Activated naive CD4-positive, alpha-beta T cell treated with anti-CD3 and anti-CD28 coated beads, Interleukin-2, amount 50 U/mL, for 72 hours (primary cell): ENCODE measurements around the gene FSTL5. TPM values are rescaled to one million over a fixed set of nuclear protein-coding genes. Genes with fewer than 3 reads are reported as not detected.

Experiments
- ATAC-seq, 2 donors: fragments of 150-1000 bp; cut with Tn5 transposase; 2 replicates each; pipeline ENCODE4 v1.10.0; 2021; ENCODE audit warnings: mild to moderate bottlenecking in 2 of 2, moderate library complexity in 2 of 2
- DNase-seq, 2 donors: peaks; one replicate each; pipeline ENCODE4 v3.0.0; 2021 to 2022; ENCODE audit warnings: low spot score in 2 of 2
- H3K27ac Mint-ChIP-seq, 2 donors: one replicate each; pipeline ENCODE4 v1.8.0; 2022; ENCODE audit warnings: mild to moderate bottlenecking in 2 of 2, mixed read lengths in 2 of 2
- H3K36me3 Mint-ChIP-seq, 2 donors: one replicate each; pipeline ENCODE4 v1.8.0; 2022; ENCODE audit warnings: mixed read lengths in 2 of 2
- H3K9me3 Mint-ChIP-seq, 2 donors: one replicate each; pipeline ENCODE4 v1.8.0; 2022; ENCODE audit warnings: mixed read lengths in 2 of 2
- total RNA-seq, 2 donors: library from RNA; stranded (reverse); gene quantifications; one replicate each; pipeline ENCODE4 v1.2.3, GENCODE V29; 2022

The FSTL5 gene
- total RNA-seq, 2 donors from 2014 or later, result not detected

DNA sequence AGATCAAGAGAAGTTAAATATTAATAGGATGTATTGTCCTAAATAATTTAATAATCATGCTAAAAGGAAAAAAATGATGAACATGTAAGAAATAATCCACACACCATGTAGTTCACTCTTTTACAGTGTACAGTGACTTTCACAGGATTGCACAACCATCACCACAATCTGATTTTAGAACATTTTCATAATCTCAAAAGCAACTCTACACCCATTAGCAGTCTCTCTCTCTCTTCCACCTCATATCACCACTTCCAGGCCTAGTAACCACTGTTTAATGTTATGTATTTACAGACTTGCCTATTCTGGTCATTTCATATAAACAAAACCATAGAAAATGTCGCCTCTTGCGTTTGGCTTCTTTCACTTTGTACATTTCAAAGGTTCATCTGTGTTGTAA lies 153.4 kb downstream of the FSTL5 start:
- DNase-seq (no peak), ATAC-seq (no peak)
- H3K9me3 Mint-ChIP-seq, result peaks cover 4 to 6% of the 10 kb centered on the region in 2 donors
- no peak overlapping the region for H3K27ac Mint-ChIP-seq
- H3K36me3 Mint-ChIP-seq, result no peaks in the 10 kb centered on the region

DNA sequence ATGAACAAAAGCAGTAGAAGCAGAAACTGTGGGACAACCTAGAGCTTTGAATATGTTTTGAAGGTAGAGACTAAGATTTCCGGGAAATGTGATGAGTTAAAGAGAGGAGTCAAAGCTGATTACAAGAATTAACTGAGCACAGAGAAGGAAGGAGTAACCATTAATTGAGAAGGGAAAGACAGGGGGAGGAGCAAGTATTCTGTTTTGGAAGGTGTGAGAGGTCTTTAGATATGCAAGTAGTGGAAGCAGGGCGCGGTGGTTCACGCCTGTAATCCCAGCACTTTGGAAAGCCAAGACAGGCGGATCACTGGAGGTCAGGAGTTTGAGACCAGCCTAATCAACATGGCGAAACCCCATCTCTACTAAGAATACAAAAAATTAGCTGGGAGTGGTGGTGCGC lies 171.5 kb downstream of the FSTL5 start:
- peaks cover 20 to 30% of the 10 kb centered on the region in 2 donors for H3K9me3 Mint-ChIP-seq

DNA sequence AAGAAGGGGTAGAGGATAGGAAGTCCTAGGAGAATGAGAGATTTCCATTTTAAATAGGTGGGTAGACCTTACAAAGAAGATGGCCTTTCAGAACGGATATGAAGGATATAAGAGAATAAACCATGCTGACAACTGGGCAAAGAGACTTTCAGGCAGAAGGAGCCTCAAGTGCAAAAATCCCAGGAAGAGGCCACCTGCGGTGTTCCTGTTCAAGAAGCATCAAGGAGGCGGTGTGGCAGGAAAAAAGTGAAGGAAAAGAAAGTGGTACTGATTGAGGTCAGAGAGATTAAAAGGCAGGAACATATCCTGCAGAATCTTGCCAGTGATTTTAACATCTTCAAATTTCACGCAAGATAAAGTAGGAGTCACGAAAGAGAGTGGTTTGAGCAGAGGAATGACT lies 172.0 kb downstream of the FSTL5 start:
- no peaks in the 10 kb centered on the region for H3K36me3 Mint-ChIP-seq
- no peak overlapping the region for H3K27ac Mint-ChIP-seq
- no peak for DNase-seq
- H3K9me3 Mint-ChIP-seq, result peaks cover 20 to 30% of the 10 kb centered on the region in 2 donors
- ATAC-seq, result no peak

More for the DNA sequence above, 171.5 kb downstream of the FSTL5 start:
- ATAC-seq, result no peak
- H3K36me3 Mint-ChIP-seq, result no peaks in the 10 kb centered on the region
- no peak overlapping the region for H3K27ac Mint-ChIP-seq
- DNase-seq, result no peak

DNA sequence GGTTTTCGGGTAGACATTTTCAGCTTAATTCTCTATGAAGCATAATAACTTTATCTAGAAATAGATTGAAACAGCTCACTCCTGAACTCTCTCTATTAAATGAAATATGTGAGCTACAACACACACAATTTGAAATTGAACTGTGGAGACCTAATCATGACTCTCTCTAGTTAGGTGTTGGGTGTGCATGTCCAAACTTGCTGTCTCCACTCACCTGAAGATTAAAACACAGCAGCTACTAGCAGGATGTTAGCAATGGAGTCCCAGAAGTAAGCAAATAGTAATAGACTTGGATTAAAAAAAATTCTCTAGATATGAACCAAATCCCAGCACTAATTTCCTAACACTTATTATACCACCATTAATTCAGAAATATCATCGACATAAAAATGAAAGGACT lies 173.1 kb downstream of the FSTL5 start:
- Mint-ChIP-seq H3K9me3 (peaks cover 15 to 22% of the 10 kb centered on the region in 2 donors), H3K27ac (no peak overlapping the region), H3K36me3 (no peaks in the 10 kb centered on the region)
- ATAC-seq, result no peak
- DNase-seq, result no peak

DNA sequence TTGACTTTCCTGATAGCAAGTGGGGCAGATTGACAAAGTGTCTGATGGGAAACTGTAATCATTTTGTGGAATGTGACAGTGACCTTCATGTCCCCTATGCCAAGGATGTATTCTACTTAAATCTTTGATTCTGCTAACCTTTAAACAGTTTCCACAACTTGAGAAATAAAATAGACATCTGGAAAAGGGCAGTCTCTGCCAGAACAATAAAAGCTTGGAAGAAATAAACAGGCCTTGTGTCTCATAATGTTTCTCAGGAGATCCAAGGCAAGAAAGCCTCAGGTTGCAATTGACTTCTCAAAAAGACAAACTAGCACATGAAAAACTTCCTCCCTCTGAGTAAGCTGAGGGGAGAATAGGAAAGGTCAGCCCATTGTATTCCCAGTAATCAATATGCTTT lies 174.9 kb downstream of the FSTL5 start:
- Mint-ChIP-seq H3K27ac (no peak overlapping the region), H3K36me3 (no peaks in the 10 kb centered on the region), H3K9me3 (peaks cover 10 to 15% of the 10 kb centered on the region in 2 donors)
- ATAC-seq (no peak), DNase-seq (no peak)

DNA sequence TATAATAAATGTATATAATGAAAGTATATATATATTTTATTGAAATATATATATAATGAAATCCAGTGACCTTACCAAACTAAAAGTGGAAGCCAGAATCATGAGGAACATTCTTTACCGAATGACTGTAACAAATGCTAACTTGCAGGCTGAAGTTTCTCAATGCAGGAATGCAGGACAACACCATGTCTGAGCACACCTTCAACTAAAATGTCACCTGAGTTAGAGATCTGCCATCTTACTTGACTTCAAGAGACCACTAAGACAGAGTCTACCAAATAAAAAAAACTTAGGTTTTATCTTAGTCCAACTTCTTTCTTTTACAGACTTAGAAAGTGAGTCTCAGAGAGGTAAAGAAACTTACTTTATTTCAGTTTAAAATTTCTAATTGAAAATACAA lies 176.2 kb downstream of the FSTL5 start:
- Mint-ChIP-seq H3K36me3 (no peaks in the 10 kb centered on the region), H3K27ac (no peak overlapping the region), H3K9me3 (peaks cover 10 to 11% of the 10 kb centered on the region in 2 donors)
- ATAC-seq (no peak), DNase-seq (no peak)

DNA sequence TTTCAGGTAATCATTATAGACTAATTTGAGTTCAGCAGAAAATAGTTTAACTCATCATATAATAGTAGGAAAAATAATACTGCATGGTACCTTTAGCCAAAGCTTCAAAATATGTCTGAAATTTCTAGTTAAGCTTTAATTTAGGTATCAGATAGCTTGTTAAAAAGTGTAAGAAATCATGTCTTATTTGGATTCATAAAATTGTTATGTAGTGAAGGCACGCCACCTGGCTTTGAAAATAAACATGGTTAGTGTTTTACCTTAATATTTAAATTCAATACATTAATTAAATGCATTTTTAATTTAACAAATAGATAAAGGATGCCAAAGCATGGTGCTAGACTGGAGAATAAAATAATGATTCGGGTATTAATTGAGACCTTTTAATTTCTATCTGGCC lies 211.4 kb downstream of the FSTL5 start:
- Mint-ChIP-seq H3K27ac (no peak overlapping the region), H3K9me3 (peaks cover 9 to 10% of the 10 kb centered on the region in 2 donors), H3K36me3 (no peaks in the 10 kb centered on the region)
- no peak for DNase-seq
- ATAC-seq, result no peak

DNA sequence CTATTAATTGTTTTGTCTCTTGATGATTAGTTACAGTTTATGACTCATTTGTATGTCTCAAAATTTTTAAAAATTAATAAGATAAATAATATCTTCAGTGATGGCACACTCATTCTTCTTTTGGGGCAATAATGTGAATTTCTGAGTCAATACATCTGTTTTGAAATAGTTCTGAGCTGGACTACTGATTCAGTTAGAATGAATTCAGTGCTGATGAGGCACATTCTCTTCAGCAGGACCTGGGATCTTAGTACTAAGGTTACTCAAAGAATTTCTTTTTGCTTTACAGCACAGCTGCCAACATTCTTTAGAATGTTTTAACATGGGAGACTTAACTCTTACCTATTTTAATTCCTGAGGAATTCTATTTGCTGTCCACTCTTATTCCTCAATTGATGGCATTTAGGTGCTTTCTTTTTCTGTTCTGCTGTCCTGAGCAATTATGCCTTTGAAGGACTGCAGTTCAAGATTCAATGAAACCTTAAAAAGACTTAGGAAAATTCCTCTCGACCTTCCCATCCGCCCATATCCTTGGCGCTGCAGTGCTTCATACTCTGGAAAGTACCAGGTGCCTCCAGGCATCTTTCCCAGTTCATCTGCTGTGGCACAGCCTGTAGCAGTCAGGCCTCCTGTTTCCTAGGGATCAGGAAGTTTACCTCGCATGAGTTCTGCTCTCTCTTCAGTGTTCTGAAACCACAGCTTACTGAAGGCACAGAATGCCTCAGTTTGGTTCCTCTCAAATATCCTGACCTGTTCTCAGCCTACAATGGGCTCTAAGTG lies 213.7 kb downstream of the FSTL5 start:
- no peak overlapping the region for H3K27ac Mint-ChIP-seq
- H3K9me3 Mint-ChIP-seq, result peaks cover 10% of the 10 kb centered on the region in 2 donors
- DNase-seq (no peak), ATAC-seq (no peak)
- no peaks in the 10 kb centered on the region for H3K36me3 Mint-ChIP-seq

DNA sequence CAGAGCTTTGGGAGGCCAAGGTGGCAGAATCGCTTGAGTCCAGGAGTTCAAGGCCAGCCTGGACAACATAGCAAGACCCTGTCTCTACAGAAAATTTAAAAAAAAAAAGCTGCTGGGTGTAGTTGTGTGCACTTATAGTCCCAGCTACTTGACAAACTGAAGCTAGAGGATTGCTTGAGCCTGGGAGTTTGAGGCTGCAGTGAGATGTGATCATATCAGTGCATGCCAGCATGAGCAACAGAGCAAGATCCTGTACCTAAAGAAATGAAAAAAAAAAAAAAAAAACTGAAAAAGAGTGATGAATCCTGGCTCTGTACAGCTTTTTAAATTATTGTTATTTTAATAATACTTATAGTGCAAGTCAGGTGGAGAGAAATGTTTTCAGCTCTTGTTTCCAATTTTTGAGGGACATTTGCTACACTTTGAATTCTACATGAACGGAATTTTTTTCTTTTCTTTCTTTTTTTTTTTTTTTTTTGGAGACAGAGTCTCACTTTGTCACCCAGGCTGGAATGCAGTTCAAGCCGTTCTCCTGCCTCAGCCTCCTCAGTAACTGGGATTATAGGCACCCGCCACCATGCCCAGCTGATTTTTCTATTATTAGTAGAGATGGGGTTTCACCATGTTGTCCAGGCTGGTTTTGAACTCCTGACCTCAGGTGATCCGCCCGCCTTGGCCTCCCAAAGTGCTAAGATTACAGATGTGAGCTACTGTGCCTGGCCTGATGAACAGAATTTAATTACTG lies 215.6 kb downstream of the FSTL5 start:
- Mint-ChIP-seq H3K36me3 (no peaks in the 10 kb centered on the region), H3K9me3 (peaks cover 10 to 12% of the 10 kb centered on the region in 2 donors), H3K27ac (no peak overlapping the region)
- ATAC-seq (no peak), DNase-seq (no peak)

DNA sequence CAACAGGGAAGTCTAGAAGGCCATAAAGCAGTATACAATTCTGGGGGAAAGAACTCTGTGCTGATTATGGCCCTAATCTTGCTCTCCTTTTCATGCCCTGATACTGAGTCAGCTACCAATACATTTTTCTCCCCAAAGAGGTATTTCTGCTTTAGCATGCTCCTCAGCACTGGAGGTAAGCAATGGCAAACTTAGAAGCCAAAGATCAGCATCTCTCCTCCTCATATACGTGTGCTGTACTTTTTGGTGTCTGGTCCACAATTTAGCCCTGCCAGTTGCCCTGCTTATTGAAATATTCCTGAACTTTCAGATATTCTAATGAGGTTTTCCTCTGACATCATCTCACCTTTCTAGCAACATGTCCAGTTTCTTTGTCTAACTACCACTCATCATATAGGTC lies 226.2 kb downstream of the FSTL5 start:
- H3K36me3 Mint-ChIP-seq, result no peaks in the 10 kb centered on the region
- no peak for DNase-seq

DNA sequence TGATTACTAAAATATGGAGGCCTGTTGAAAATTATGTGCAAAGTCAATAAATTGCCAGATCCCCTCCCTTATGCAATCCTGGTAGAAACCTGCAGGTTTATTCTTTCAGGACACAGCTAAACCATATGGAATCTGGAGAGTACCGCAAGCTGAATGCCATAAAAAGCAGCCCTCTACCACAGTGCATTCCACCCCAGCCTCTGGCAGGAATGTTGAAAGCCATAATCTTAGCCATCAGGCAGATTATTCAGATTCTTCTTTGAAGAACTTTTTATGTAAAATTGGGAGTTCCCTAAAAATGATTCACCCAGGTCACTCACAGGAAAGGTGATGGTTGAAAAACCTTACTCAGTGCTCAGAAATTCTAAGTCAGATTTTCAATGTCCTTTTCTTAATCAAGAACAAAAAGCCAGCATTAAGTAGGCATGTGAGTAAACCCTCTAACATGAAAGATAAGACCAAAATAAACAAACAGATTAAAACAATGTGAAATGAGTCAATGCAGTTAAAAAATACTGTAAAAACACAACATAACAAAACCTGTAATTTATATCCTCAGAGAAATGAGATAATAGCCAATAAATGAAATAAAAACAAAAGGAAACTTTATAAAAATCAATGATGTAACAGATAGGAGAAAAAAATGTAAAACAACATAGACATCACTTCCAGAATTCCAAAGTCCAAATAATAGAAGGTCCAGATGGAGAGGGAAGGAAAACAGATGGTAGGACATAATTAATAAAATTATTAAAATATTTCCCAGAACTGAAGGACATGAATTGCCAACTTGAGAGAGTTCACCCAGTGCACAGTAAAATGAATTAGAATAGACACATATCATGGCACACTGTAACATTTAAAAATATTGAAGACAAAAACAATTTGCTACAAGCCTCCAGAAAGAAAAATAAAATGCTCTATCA lies 226.9 kb downstream of the FSTL5 start:
- Mint-ChIP-seq H3K27ac (no peak overlapping the region), H3K9me3 (peaks cover 4 to 10% of the 10 kb centered on the region in 2 donors), H3K36me3 (no peaks in the 10 kb centered on the region)
- DNase-seq (no peak), ATAC-seq (no peak)

More for the DNA sequence above, 226.2 kb downstream of the FSTL5 start:
- Mint-ChIP-seq H3K9me3 (peaks cover 7 to 14% of the 10 kb centered on the region in 2 donors), H3K27ac (no peak overlapping the region)
- ATAC-seq, result no peak

DNA sequence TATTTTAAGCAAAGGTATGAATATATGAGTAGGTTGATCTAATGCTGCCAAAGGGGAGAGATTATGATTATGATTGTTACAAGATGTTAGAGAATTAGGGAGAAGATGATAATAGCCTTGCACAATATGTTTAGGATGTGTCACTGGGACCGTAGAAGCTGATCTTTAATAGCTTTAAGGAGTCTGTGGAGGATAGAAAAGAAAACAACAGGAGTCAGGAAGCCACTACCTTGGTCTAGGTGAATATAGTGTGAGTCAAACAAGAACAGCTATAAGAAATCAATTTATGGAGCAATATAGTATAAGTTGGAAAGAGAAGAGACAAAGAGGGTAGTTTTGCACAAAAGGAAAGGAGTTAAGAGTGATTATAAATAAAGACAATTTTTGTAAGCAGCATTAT lies 232.7 kb downstream of the FSTL5 start:
- DNase-seq (no peak), ATAC-seq (no peak)
- H3K36me3 Mint-ChIP-seq, result no peaks in the 10 kb centered on the region
- H3K27ac Mint-ChIP-seq, result no peak overlapping the region
- peaks cover 0 to 16% of the 10 kb centered on the region in 2 donors for H3K9me3 Mint-ChIP-seq

DNA sequence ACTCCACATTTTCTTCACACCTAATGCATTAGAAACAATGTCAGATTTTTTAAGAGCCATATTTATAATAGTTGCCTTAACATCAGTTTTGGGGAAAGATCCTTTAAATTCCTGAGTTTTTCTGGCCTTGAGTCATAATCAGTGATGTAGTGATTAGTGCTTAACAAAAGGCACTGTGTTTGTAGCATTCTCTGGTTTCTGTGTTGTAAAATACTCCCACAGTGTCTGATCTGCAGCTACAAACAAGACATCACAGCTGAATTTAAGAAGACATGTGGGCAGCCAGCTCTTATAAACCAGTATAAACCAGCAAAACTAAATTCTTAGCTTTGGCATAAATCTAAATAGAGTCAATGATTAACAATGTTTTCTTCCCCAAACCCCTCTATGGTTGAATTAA lies 233.8 kb downstream of the FSTL5 start:
- H3K36me3 Mint-ChIP-seq, result no peaks in the 10 kb centered on the region
- peaks cover 0 to 12% of the 10 kb centered on the region in 2 donors for H3K9me3 Mint-ChIP-seq
- no peak for DNase-seq
- no peak for ATAC-seq
- no peak overlapping the region for H3K27ac Mint-ChIP-seq

DNA sequence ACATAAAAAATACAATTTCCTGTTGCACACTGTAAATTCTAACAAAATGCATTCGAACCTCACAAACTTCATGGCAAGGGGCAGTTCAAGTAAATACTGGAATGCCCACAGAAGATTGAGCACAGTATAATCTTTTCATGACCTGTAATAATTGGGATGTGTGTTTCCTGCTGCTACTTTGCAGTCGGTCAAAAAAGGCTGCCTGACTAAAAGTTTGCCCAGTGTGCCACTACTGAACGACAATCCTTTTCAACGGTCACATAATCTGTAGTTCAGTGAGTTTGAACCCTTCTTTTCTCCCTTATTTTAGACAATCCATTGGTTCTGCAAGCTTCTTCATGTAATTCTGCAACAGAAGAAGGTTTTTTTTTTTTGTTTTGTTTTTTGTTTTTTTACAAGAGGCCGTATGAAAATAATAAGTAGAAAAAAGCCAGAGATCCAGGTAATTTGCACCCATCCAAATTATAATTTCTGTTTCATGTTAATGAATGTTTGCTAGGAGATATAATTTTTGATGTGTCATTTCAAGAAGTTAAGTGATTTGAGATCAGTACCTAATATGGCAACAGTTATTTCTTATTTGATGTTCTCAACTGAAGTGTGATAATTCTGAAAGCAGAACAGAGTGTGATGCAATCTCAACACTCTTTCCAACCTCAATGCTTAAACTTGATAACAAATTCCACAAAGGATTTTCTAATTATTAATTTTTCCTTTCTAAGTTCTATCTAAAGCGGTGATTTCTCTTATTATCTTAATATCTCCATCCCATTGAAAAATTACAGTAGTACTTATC lies 237.6 kb downstream of the FSTL5 start:
- Mint-ChIP-seq H3K36me3 (no peaks in the 10 kb centered on the region), H3K9me3 (peaks cover 4 to 15% of the 10 kb centered on the region in 2 donors), H3K27ac (no peak overlapping the region)
- DNase-seq, result no peak
- ATAC-seq, result no peak

DNA sequence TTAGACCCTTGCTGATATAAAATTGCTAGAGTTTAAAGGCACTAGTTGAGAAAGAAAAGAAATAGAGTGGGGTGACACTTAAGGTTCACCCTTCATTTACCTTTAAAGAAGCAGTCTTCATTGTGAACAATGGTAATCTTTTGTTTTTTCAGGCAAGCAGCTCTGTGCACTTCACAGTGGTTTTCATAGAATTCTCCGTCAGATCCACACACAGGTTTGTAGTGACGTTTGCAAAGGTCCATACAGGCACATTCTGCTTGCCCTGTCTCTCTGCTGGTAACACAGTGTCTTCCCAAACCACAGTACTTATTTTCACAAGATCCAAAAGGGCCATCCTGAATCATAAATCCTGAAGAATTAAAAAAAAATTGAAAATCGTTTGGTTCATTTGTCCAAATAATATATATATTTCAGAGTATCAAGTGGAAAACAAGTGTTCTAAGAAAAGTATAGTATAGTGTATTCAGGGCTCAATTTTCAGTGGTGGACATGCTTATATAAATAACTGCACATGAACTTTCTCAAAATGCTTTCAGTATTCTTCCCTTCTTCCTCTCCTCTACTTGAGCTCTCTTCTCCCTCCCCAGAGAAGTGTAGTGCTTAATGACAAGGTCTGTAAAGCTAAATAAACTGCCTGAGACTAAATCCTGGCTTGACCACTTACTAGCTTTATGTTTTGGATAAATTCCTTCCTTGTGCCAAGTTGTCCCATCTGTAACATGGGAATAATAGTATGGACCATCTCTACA lies 243.3 kb downstream of the FSTL5 start:
- H3K9me3 Mint-ChIP-seq, result peaks cover 4 to 7% of the 10 kb centered on the region in 2 donors
- H3K36me3 Mint-ChIP-seq, result no peaks in the 10 kb centered on the region
- no peak for ATAC-seq

More for the DNA sequence above, 243.3 kb downstream of the FSTL5 start:
- DNase-seq, result no peak
- H3K27ac Mint-ChIP-seq, result no peak overlapping the region
